GM18511 (cell line): ENCODE results near the gene TTI1.

Source experiments
- ATAC-seq: cut with Tn5 transposase; IDR thresholded peaks from one replicate; pipeline ENCODE4 v1.9.1; 2021; ENCODE audit warnings: mild to moderate bottlenecking, moderate library complexity; ENCODE audit not compliant: unreplicated experiment

Gene TTI1

DNA sequence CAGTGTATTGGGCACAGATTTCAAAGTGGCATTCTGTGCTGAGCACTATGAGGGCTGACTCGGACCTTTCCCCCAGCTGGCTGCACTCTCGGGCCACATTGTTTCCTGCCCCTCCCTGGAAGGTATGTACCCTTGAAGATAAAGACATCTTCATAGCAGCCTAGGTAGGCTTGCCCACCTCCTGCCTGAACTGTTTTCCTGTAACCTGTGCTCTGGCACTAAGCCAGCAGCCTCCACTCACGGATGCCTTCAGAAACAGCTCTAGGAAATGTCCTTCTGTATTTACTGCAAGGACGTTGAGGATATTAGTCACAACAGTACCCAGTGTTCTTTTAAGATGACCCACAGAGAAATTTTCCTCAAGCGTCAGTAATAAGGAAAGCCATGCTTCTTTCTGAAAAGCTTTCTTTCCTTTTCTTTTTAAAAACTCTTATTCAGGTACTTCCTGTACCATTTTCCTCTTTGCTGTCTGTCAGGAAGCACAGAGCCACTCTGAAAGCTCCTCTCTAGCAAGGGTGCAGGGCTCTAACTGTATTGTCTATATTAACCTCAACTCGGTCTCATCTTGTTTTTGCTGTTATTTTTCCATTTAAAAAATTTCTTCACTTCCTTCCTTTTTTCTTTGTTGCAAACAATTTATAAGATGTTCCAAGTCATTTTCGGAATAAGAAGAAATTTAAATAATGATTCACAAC is 43.5 kb downstream of the TTI1 start:
- ATAC-seq = no peak

DNA sequence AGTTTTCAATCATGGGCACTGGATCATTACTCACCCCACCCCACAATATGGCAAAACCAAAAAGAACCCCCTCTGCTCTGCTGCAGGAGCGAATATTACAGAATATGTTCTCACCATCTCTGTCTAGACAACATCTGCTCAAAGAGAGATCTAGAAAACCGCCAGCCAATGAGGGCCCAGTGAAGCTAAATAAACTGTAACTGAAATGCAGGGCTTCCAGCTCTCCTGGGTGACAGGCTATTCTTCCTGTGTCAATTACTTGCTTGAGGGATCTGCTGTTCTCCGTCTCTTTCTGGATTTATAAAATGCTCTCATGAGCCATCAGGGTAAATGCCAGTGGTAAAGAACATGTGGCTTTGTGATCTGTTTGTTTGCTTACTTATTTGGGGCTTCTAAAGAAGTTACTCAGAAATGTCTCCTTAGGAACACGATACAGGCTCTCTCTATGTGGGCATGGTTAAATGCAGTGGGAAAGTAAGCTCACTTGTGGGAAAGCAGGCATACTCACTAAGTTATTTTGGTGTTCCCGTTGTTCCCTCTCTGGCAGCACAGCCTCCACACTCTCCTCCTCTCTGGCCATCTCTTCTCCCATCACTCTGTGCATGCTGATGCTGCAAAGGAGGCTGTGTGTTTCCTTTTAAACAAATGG is 44.8 kb downstream of the TTI1 start:
- ATAC-seq = no peak

DNA sequence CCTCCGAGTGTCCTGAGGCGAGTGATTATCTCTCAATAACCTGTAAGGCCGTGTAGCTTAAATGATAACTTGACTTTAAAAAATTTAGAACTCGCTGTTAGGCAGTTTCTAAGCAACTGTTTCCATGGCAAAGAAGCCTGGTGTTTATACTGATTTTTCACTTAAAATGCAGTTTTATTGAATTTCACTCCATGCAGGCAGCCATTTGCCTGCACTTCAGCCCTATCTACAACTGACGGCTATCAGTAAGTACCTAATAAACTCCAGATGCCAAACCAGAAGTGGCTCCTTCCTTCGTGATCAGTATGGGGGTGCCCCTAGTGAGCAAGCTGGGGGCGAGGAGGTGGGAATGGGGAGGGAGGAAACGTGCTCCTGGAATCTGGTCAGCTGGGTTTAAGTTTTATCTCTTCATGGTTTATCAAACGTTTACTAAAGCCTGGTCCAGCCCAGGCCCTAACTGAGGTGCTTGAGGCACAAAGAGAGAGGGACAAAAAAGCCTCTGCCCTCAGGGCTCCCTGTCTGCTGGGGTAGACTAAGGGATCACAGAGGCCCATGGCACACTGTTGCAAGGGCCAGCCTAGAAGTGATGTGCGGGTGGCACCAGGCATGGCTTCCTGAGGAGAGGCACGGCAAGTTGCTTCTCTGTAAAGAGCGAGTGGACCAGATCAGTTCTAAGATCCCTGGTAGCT is 45.5 kb downstream of the TTI1 start:
- ATAC-seq = no peak

DNA sequence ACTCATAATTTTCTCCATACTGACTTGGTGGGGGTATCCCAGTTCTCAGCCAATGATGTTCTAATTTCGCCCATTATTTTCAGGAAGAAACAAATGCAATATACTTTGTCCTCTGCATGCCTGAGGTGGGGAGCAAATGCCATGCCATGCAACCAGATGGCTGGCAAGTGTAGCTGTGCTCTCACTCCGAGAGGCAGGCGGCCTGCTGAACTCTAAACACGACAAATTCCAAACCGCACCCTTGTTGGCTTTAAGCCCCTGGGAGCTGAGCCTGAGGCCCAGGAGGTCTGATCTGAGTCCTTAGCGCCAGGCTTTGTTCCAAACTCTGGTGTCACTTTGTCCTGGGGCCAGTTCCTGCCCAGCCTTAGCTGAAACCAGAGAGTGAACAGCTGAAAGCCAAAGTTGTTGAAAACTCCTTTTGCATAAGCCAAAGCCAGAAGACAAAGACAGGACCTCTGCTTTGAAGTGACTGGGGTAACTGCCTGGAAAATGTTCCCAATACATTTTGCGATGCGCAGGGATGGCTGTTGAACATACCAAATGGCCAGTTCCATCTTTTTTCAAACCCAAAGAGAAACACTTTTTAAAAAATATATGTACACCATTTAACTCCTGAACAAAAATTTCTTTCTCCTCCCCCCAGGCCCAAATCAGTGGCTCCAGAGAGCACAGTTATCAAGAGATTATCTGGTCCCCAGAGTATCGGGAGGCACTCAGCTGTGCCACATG is 46.2 kb downstream of the TTI1 start:
- ATAC-seq = no peak

DNA sequence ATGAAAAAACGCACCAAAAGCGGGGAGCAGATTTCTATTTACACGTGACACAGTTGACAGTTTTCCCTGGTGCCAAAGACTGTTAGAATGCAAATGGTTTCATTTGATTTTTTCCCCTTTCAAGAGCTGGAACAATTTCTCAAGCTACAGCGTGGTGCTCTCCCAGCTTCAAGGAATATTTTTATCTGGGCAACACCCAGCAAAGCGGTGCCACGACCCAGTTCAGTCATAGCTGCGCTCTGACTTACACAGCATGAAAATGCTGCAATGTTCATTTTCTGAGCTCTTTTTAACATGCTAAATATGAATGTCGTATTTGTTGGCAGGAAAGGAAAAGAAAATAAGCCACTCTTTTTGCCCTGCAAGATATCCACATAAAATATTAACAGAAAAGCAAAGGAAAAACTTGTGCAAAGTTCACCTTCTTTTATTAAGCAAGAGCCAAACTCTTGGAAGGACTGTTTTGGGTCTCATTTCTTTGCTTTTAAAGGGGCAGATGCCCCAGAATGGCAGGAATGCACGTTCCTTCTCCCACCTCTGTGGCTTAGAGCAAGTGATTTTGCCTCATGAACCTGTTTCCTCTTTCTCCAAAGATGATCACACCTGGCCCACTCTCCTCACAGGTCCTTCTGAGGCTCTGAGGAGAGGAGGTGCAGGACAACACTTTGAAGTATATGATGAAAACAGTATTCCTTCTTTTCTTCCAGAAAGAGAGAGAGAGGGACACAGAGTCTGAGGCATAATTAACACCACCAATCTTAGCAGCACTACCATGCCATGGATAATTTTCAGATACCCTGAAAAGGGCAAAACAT is 47.0 kb downstream of the TTI1 start:
- ATAC-seq = no peak

DNA sequence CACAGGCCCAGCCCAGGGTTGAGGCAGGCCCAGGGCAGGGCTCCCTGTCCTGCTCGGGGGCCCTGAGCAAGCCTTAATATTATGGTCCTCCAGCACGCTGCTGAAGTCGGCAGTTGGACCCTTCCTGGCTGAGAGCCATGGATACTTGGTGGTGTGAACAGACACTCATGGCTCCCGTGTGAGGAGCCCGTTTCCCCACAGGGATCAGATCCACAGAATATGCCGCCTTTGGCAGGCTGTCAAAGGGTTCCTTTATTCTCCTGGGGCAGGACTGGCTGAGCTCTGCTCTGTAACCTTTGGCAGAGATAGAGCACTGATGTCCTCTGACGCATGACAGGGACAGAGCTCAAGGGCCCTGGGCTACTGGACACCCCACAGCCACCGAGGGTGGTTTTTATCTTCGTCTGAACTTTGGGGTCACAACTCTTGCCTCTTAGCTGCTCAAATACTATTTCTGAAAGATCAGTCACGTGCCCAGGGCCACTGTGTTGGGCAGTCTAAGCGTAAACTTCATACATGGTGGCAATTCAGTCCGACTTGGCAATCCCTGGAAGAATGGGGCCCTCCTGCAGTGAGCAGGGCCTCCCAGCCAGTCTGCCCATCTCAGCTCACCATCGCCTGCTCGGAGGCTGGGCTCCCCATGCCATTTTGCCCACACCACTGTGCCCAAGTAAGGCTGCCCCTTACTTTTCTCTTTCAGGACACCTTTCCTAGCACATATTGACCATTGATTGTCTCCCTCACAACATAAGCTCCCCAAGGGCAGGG is 49.1 kb downstream of the TTI1 start:
- ATAC-seq = no peak

DNA sequence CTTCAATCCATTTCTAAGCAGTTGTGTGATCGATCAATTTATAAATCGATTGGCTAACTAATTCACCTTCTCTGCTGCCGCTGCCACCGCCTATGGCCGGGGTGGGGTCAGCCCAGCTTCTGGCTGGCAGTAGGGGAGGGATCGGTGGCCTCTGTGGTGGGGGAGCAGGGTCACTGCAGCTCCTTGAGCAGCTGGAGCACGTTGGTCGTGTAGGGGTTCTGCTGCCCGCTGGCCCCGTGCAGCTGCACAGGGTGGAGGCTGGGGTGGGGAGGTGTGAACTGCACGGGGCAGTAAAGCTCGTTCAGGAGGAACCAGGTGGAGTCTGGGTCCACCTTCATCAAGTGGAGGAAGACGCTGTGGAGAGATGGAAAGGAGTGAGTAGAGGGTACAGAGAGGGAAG is 50.0 kb downstream of the TTI1 start:
- ATAC-seq = no peak

DNA sequence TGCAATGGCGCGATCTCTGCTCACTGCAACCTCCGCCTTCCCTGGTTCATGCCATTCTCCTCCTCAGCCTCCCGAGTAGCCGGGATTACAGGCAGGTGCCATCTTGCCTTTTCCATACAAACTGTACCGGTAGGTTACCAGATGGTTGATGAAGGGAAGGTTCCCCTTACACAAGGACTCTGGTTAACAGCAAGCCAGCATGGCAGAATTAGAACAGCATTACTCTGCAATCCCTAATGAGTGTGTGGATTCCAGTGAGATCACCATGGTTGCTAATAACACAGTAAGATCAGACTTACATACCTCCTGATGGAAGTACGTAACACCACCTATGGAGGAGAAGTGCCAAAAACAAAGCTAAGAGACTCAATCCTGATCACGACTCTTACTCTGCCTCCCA is 51.7 kb downstream of the TTI1 start:
- no peak for ATAC-seq

DNA sequence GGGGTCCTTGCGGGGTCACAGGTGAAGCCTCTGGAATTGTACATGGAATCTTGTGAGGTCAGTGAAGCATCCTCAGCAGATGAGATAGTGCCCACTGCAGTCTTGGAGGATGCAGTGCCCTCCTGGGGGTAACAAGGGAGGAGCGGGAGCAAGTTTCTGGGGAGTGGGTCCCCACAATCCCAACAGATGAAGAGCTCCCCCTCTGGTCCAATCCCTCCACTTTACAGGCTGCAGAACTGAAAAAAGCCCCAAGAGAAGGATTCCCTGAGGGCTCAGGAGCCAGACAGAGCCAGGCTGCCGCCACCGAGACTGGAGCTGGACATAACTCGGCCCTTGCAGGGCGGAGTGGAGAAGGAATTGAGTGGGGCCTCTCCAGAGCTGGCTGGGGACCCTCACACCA is 52.4 kb downstream of the TTI1 start:
- no peak for ATAC-seq

DNA sequence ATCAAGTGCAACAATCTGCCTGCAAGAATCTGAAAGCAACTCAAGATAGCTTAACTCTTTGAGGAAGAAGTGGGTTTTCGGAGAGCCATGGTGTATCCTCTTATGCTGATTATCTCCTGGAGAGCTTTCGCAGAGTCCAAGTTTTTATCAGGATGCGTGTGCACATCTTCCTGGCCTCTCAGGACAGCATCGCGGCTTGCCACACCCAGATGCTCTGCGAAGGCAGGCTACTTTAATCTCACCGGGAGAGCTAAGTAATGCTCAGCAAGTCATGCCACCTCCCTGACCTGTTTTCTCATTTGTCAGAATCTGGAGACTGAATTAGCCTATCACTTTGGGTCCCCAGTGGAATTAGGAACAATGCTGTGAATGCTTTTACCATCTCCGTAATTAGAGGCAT is 52.9 kb downstream of the TTI1 start:
- no peak for ATAC-seq

DNA sequence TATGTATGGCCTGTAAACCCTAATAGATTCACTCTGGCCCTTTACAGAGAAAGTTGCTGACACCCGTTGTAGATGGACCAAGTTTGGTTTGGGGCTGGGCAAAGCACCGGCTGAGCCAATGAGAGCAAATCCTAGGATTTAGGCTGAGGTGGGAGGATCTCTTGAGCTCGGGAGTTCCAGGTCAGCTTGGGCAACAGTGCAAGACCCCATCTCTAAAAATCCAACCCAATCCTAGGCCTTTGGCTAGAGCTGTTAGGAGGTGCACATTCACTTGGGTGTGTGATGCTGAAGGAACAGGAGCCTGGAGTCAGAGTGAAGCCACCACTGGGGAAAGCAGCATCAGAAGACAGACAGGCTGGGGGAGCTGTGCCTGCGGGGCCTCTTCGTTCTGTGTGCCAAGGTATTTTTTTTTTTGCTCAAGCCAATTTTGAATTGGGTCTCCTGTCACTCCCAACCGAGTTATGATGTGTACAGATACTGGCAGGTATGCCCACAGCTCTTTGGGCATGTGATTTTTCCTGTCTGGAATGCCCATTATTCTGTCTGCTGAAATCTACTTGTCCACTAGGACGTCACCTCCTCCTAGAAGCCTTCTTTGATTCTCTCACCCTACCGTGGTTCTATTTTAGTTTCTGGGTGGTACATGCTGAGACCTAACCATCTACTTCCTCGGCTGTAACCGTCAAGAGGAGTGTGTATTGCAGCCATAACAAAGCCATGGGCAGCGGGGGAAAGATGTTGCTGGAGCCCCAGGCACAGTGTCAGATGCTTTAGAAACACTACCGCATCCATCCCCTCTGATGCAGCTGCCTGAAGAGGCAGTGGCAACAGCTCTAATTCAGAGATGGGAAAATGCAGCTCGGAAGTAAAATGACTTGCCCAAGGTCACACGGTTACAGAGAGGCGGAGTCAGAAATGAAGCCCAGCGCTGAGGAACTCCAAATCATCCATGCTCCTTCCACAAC is 54.0 kb downstream of the TTI1 start:
- ATAC-seq = no peak

DNA sequence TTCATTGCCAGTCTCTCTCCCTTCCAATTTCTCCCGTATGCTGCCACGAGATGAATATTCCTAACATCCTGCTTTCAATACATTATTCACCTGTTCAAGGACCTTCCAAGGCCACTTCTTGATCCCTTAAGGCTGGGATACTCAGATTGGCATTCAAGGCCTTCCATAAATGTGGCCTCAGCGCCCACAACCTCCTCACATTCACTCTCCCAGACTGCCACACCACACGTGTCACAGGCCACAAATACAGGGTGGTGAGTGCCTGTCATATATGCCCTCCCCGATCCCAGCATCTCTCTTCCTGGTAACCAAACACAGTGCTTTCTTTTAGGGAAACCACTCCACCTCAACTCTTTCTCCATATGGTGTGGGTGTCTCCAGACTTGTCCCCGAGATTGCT is 55.5 kb downstream of the TTI1 start:
- ATAC-seq = no peak

DNA sequence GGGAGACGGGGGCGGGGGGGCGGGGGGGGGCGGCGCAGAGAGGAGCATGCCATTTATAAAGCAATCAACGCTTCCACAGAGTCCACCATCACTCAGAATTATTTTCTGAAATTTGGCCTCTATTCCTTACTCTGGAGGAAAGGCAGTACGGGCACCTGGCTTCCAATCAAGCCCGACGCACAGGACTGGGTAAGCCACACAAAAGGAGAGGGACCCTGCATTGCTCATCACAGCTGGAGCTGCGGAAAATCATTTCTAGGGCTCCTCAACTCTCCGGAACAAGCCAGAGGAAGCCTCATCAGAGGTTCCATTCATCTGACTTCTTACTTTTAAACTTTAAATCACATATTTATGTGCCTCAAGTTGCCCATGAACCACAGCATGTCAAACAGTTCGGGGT is 55.9 kb downstream of the TTI1 start:
- no peak for ATAC-seq

DNA sequence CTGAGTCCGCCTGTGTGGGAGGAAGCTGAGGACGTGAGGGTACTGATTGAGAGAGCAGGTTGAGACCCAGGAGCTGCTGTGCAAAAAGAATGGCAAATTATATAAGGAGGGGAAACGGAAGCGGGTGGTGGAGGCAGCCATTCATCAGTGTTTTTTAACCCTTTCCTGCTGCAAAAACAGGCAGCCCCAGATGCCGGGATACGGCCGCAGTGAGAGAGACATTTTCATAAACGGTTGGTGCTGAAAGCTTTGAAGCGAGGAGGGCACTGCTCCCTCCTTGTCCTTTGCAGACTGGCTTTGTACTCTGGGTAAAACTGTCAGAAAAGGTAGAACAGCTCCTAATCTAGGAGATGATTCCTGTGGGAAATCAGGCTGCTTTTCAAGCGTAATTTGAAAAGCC is 56.4 kb downstream of the TTI1 start:
- no peak for ATAC-seq

DNA sequence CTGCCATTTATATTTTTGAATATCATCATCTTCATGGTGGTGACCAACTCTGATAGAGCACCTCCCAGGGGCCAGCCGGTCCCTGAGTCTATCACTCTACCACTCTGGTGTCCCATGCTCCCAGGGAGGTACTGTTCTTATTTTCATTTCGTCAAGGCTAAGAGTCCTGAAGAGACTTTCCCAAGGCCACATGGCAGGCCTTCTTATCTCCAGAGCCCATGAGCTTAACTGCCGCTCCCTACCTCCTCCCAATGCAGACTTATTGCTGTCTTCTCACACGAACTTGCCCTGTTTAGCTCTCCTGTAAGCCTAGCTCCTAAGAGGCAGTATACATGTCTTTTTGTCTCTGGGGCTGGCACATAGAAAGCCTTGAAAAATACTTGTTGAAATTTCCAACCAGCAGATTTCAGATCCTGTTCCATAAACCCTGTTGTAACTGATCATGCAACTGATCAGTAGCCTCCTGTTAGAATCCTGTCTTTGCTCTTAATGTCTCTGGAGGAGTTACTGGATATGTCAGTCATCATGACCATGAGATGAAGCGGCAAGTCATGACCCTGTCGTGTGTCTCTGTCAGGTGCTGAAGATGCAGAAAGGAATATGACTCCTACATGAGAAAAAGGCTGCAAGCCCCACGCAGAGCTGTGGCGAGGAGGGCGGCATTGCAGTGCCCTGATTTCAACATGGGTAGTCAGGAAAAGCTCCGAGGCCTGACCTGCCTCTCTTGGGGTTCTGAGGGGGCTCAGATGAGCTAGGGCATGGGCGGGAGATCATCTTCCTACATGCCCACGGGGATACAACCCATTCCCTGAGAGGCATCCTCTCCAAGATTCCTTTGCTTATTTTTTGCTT is 60.0 kb downstream of the TTI1 start:
- ATAC-seq = no peak

DNA sequence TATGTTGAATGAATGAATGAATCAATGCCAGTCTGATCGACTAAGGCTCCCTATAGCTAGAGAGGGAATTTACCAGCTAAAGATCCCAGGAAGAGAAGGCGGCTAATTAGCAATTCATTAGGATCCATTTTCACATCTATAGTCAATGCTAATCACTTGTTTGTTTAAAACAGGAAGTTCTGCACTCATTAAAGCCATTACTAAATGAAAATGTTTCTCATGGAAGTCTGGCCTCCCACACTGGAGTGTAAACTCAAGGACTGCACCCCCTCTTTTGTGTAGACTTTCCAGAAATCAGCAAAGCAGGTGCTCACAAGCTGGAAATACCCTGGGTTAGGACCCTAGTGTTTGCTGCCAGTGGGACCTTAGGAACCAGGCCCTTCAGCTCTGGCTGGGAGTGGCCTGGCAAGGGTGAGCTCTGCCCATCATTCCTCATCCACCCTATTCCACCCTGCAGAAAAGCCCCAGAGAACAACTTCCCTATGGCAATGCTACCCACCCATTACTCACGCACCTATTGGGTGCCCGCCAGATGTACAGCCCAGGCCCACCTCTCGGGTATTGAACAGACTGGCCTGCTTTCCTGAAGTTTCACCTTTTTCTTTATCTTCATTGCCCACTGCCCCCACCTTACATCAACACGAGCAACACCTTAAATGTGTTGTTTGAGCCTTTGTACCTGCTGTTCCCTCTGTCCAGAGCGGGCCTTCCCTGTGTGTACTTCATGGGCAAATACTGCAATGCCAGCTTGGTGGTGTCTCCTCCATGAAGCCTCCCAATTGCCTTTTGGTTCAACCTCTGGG is 60.8 kb downstream of the TTI1 start:
- no peak for ATAC-seq

DNA sequence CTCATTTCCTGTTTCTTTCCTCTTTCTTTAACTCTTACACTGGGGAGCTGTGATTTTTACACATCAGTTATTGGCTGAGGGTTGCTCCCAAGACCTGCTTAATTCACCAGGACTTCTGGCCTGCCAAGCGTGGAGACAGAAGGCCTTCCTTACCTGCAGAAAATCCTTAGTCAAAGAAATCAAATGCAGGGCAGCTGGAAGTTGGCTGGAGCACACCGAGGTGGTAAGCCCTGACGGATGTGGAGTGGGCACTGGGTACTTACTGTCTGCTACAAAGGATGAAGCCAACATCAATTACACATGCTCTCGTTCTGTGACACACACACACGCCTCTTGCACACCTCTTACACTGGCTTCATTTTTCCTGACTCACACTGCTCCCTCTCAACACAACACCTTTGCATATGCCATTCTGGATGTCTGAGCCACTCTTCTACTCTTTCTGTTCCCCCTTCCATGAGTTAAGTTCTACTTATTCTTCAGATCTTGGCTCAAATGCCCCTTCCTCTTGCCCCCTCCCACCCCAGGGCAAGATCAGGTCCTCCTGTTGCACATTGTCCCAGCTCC is 61.6 kb downstream of the TTI1 start:
- ATAC-seq = no peak
